ENCODE measurements around the gene PRRX1. TPM values are rescaled to one million over a fixed set of nuclear protein-coding genes. Genes with fewer than 3 reads are reported as not detected.
A peak's percentile ranks its signal among the peaks of the same experiment; 100 is the strongest.

Gene PRRX1
- total RNA-seq, 2 donors from 2014 or later, result 66.6 to 171 TPM

DNA sequence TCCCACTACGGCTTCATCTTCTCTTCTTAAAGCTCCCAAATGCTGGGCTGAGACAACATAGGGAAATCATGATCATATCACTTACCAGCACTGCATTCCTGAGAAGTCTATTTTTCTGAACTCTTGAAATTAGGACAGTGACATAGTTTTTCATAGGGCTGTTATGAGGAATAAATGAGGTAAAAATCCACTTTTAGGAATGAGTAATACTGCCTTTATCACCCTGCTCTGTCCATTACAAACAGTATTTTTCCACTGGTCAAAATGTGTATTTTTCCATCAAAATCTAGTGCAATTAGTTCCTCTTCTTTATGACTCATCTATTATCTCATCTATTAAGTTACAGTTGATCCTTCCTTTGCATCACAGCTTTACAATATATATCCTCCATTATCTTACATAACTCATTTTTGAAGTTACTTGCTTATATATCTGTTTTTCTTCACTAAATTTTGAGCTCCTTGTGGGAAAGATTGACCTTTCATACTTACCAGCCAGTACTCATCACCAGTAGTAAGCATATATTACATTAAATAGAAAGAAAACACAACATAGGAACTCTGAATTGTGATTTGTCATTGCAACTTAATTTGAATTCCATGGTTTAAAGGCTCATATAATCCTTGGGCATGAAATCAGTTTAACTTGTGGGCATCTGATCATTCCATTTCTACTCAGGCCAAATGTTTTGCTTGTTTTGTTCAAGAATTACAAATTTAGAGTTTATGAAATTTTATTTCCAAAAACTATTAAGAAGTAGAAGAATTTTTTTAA is 37.1 kb downstream of the PRRX1 start:
- H3K27me3 ChIP-seq (replicated peaks; ENCODE audit: insufficient read depth), result no peaks in the 10 kb centered on the region
- ATAC-seq (ENCODE audit: insufficient number of reproducible peaks, low FRiP score, low read depth), result no peak
- TF ChIP-seq, protein P1, sequence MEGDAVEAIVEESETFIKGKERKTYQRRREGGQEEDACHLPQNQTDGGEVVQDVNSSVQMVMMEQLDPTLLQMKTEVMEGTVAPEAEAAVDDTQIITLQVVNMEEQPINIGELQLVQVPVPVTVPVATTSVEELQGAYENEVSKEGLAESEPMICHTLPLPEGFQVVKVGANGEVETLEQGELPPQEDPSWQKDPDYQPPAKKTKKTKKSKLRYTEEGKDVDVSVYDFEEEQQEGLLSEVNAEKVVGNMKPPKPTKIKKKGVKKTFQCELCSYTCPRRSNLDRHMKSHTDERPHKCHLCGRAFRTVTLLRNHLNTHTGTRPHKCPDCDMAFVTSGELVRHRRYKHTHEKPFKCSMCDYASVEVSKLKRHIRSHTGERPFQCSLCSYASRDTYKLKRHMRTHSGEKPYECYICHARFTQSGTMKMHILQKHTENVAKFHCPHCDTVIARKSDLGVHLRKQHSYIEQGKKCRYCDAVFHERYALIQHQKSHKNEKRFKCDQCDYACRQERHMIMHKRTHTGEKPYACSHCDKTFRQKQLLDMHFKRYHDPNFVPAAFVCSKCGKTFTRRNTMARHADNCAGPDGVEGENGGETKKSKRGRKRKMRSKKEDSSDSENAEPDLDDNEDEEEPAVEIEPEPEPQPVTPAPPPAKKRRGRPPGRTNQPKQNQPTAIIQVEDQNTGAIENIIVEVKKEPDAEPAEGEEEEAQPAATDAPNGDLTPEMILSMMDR (IDR thresholded peaks at IDR 0.05), result no peak
- H3K27ac ChIP-seq, result peak overlapping the region in 1 of 2 donors; percentile 60
- H3K4me1 ChIP-seq (ENCODE audit: control insufficient read depth in 1 of 2, low read depth in 2 of 2), result peaks cover 48 to 72% of the 10 kb centered on the region in 2 donors
- H3K36me3 ChIP-seq, result no peaks in the 10 kb centered on the region
- H3K4me3 ChIP-seq, result no peak overlapping the region
- no peaks in the 10 kb centered on the region for H3K9me3 ChIP-seq
- DNase-seq (ENCODE audit: low spot score), result no peak

DNA sequence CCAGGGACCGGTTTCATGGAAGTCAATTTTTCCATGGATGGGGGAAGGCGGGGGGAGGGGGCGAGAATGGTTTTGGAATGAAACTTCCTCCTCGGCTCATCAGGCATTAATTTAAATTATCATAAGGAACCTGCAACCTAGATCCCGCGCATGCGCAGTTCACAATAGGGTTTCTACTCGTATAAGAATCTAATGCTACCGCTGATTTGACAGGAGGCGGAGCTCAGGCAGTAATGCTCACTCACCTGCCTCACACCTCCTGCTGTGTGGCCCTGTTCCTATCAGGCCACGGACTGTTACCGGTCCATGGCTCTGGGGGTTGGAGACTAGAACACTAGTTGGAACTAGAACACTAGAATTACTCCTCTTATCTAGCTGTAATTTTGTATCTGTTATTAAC is 38.0 kb downstream of the PRRX1 start:
- no peaks in the 10 kb centered on the region for H3K9me3 ChIP-seq
- ATAC-seq (ENCODE audit: insufficient number of reproducible peaks, low FRiP score, low read depth) (no peak), DNase-seq (ENCODE audit: low spot score) (no peak)
- H3K4me1 ChIP-seq (ENCODE audit: control insufficient read depth in 1 of 2, low read depth in 2 of 2), result peaks cover 52 to 72% of the 10 kb centered on the region in 2 donors
- no peaks in the 10 kb centered on the region for H3K36me3 ChIP-seq
- TF ChIP-seq, protein P1 (IDR thresholded peaks at IDR 0.05), result no peak
- H3K27me3 ChIP-seq (replicated peaks; ENCODE audit: insufficient read depth), result no peaks in the 10 kb centered on the region
- H3K27ac ChIP-seq, result no peak overlapping the region
- no peak overlapping the region for H3K4me3 ChIP-seq

DNA sequence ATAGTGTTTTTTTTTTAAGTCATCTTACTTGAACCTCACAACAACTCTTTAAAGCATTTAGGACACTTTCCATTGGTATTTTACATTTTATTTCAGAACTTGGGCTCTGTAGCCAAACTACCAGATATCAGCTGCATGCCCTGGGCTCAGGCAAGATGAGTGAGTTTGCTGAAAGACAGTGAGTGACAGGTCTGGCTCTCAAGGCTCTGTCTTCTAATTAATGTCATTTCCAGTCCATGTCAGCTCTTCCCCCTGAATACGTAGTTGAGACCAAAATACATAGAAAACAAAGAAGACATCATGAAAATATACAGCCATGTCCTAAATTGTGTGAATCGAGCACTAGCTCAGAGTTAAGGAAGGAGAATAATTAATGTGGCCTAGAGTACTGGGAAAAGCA is 39.7 kb downstream of the PRRX1 start:
- Histone ChIP-seq H3K27ac (no peak overlapping the region), H3K9me3 (no peaks in the 10 kb centered on the region), H3K36me3 (no peaks in the 10 kb centered on the region), H3K4me3 (no peak overlapping the region), H3K4me1 (ENCODE audit: control insufficient read depth in 1 of 2, low read depth in 2 of 2) (peaks cover 55 to 75% of the 10 kb centered on the region in 2 donors), H3K27me3 (replicated peaks; ENCODE audit: insufficient read depth) (no peaks in the 10 kb centered on the region)
- ATAC-seq (ENCODE audit: insufficient number of reproducible peaks, low FRiP score, low read depth) (no peak), DNase-seq (ENCODE audit: low spot score) (no peak)
- TF ChIP-seq, protein P1 (IDR thresholded peaks at IDR 0.05), result no peak

DNA sequence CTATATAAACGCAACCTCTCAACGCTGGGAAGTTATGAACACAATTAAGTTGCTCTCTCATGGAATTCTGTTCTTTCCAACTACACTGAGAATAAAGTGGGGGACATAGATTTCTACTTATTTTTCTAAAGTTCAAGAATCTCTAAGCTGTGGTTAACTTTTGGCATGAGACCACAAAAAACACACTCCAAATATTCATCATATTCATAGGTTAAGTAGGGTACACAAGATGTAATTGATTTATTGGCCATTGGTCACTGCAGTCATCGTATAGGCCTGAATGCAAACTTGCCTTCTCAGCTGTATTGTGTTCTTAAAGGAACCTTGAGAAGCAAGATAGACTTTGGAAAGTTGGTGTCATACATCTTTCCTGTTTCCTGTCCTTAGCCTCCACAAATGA is 40.3 kb downstream of the PRRX1 start:
- DNase-seq (ENCODE audit: low spot score) (no peak), ATAC-seq (ENCODE audit: insufficient number of reproducible peaks, low FRiP score, low read depth) (no peak)
- Histone ChIP-seq H3K36me3 (no peaks in the 10 kb centered on the region), H3K27ac (peak overlapping the region in 1 of 2 donors; percentile 96), H3K4me3 (no peak overlapping the region), H3K27me3 (replicated peaks; ENCODE audit: insufficient read depth) (no peaks in the 10 kb centered on the region), H3K4me1 (ENCODE audit: control insufficient read depth in 1 of 2, low read depth in 2 of 2) (peaks cover 60 to 77% of the 10 kb centered on the region in 2 donors), H3K9me3 (no peaks in the 10 kb centered on the region)
- TF ChIP-seq, protein P1 (IDR thresholded peaks at IDR 0.05), result no peak

DNA sequence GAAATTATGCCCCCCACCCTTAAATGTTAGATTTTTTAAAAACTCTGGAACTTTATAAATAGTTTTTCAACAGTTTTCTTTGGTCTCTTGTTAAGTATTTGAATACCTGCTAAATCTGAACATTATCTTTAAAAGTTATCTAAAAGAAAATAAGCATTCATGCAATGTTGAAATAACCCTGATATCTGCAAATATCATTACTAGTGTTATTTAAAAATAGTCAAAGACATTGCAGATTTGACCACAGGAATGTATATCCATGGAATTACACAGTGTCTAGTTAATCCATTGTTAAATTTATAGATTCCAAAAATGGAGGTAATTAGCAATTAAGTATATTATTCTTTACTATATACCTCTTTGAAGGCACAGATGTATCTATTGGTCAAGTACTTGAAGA is 42.0 kb downstream of the PRRX1 start:
- H3K9me3 ChIP-seq, result no peaks in the 10 kb centered on the region
- no peaks in the 10 kb centered on the region for H3K27me3 ChIP-seq (replicated peaks; ENCODE audit: insufficient read depth)
- H3K4me3 ChIP-seq, result no peak overlapping the region
- no peaks in the 10 kb centered on the region for H3K36me3 ChIP-seq
- peaks cover 47 to 77% of the 10 kb centered on the region in 2 donors for H3K4me1 ChIP-seq (ENCODE audit: control insufficient read depth in 1 of 2, low read depth in 2 of 2)
- DNase-seq (ENCODE audit: low spot score) (no peak), ATAC-seq (ENCODE audit: insufficient number of reproducible peaks, low FRiP score, low read depth) (no peak)
- TF ChIP-seq, protein P1 (IDR thresholded peaks at IDR 0.05), result no peak
- H3K27ac ChIP-seq, result peak overlapping the region; percentile 77 to 96

All from thoracic aorta (tissue), 2 donors.